Measurements from ENCODE around the gene PLPP1.

DNA sequence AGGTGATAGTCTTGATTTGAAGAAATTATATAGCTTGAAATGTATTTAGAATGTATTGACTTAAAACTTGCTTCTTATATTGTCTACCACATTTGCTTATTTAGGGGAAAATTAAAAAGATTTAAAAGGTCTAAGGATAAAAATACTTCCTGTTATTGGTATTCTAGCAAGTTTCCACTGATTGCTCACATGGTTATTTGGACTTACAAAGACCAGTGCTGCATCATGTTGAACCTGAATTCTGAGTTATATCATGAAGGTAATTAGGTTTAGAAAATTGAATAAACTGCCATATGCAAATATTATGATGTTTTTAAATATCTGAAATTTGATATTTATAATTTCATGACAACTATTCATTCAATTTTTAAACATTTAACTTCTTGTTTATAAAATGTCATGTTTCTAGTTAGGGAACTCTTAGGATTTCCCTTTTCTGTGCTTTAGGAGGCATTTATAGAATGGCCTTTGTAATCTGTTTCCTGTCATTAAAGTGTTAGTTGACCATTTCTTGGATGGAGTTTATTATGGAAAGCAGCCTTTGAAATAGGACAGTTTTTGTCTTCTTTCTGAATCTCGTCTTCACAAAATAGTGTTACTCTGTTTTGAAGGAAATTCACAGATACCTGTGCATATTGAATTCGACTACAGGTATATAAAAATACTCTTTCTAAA lies 141.1 kb downstream of the PLPP1 start:
- TF ChIP-seq, protein P1, sequence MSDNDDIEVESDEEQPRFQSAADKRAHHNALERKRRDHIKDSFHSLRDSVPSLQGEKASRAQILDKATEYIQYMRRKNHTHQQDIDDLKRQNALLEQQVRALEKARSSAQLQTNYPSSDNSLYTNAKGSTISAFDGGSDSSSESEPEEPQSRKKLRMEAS (IDR thresholded peaks at IDR 0.05; ENCODE audit: low read depth): no peak
- TF ChIP-seq EZH2phosphoT487 (IDR thresholded peaks at IDR 0.05; ENCODE audit: borderline replicate concordance, low read depth): no peak
- TF ChIP-seq, protein P2, sequence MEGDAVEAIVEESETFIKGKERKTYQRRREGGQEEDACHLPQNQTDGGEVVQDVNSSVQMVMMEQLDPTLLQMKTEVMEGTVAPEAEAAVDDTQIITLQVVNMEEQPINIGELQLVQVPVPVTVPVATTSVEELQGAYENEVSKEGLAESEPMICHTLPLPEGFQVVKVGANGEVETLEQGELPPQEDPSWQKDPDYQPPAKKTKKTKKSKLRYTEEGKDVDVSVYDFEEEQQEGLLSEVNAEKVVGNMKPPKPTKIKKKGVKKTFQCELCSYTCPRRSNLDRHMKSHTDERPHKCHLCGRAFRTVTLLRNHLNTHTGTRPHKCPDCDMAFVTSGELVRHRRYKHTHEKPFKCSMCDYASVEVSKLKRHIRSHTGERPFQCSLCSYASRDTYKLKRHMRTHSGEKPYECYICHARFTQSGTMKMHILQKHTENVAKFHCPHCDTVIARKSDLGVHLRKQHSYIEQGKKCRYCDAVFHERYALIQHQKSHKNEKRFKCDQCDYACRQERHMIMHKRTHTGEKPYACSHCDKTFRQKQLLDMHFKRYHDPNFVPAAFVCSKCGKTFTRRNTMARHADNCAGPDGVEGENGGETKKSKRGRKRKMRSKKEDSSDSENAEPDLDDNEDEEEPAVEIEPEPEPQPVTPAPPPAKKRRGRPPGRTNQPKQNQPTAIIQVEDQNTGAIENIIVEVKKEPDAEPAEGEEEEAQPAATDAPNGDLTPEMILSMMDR (IDR thresholded peaks at IDR 0.05): no peak
- TF ChIP-seq FOXJ3 (CRISPR knock-in tag; IDR thresholded peaks at IDR 0.05): no peak
- TF ChIP-seq RFX5 (IDR thresholded peaks at IDR 0.05; ENCODE audit: low read length): no peak
- TF ChIP-seq CHD2 (IDR thresholded peaks at IDR 0.05; ENCODE audit: low read length, partially characterized antibody): no peak
- TF ChIP-seq, protein P3, sequence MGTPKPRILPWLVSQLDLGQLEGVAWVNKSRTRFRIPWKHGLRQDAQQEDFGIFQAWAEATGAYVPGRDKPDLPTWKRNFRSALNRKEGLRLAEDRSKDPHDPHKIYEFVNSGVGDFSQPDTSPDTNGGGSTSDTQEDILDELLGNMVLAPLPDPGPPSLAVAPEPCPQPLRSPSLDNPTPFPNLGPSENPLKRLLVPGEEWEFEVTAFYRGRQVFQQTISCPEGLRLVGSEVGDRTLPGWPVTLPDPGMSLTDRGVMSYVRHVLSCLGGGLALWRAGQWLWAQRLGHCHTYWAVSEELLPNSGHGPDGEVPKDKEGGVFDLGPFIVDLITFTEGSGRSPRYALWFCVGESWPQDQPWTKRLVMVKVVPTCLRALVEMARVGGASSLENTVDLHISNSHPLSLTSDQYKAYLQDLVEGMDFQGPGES (IDR thresholded peaks at IDR 0.05; ENCODE audit: low read depth, low read length): no peak
- no peak for TF ChIP-seq SIN3A (IDR thresholded peaks at IDR 0.05; ENCODE audit: borderline replicate concordance, low read depth, low read length)
- TF ChIP-seq POLR2AphosphoS5 (IDR thresholded peaks at IDR 0.05; ENCODE audit: low read depth, low read length): no peak

Data from SK-N-SH (cell line).